DMS79 treated with DMSO at 0.1 percent for 48 hours (cell line): ENCODE results near the gene USP38.
"Not testable (repeated sequence)": the region's sequence is repeated elsewhere in the genome, so short reads cannot be mapped to it uniquely, and the experiment has no call there.

Source experiments
- DNase-seq: peaks from one replicate; lab custom pipeline; 2025; lab: John Stamatoyannopoulos, UW

The USP38 gene

DNA sequence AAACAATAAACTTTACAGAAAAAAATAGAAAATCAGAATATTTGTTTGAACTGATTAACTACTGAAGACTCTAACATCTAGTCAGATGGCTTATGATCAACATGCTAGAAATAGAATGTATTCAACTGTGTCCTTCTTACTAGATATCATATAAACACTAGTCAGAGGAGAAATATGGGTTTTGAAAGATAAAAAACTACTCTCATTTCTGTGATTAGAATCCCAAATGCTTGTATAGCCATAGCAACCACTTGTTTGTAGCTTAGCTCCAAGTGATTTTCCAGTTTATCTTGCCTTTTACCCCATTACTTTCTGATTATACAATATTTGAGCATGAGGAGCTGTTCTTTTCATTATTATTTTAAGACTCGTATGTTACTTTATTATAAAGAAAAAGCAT, 31.2 kb downstream of the USP38 start:
- DNase-seq, result no peak

DNA sequence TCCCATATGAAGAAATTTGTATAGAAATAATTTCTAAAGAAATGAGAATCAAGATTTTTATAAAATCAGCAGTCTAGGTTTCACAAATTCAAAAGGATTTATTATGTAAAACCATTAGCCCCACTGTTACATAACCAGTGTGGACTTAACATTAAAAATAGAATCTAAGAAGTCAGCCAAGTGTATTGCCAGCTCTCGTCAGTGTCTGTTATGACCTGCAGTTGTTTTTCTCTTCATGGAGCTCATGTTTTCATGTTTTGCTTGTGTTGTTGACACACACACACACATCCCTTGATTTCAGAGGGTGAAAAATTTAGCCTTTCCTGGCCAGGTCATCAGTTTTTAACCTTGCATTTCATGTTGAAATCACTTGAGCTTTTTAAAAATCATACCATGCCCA, 39.5 kb downstream of the USP38 start:
- no peak for DNase-seq

DNA sequence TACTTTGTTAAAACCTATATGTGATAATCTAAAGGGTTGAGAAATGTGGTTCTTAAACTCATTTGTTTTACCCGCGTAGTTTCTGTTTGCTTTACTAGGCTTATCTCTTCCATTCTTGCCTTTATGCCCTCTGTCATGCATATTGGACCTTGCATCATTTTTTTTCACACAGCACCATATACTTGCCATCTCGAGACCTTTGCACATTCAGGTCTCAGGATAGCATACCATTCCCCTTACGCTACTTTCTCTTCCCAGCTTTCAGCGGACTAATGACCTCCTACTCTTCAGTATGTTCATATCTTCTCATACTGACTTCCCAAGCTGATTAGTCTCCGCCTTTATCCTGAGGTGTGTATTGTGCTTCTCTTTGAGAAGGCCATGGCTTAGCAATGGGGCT, 40.5 kb downstream of the USP38 start:
- DNase-seq, result no peak

DNA sequence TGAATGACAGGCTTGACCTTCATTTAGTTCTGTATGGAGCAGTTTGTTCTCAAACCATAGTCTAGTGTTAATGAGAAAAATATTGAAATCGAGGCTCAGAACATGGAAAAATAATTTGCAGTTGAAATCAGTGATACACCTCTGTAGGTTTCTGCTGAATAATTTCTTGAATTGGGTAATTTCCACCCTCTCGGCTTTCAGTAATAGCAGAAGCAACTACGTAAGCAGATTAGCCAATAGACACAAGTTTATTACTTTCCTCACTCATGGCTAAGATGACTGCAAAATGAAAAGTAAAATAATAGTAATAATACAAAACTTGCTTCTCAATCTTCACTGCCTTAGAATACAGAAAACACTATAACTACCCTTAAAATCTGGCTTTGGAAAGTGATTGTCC, 46.0 kb downstream of the USP38 start:
- DNase-seq, result no peak

DNA sequence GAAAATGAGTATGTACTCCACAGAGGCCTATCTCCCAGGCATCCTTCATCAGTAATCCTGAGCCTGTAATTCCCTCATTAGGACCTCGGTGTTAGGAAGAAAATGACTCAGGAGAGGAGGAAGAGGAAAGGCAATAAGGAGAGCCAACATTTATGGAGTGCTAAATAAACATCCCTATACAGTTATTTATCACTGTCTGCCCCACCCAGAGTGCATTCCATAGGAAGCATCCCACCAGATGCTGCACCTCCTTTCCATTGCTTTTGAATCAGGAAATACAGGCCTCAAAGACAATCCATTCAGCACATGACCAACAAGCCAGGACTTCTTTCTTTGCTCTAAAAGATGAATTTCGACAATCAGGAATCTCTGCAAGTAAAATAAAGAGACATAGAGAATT, 47.6 kb downstream of the USP38 start:
- no peak for DNase-seq

DNA sequence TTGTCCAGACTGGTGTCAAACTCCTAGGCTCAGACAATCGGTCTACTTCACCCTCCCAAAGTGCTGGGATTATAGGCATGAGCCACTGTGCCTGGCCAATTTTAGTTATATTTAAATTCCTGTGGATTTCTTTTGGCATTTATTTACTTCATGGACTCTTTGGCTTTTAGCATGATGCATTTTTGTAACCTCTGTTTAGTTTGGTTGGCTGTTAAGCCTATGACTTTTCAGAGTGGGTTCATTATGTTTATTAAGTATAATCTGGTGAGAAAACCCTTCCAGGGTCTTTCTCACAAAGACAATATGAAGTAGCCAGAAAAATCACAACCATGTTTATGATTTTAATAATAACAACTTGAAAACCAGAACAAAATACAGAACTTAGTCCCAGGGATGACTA, 49.4 kb downstream of the USP38 start:
- DNase-seq, result no peak

DNA sequence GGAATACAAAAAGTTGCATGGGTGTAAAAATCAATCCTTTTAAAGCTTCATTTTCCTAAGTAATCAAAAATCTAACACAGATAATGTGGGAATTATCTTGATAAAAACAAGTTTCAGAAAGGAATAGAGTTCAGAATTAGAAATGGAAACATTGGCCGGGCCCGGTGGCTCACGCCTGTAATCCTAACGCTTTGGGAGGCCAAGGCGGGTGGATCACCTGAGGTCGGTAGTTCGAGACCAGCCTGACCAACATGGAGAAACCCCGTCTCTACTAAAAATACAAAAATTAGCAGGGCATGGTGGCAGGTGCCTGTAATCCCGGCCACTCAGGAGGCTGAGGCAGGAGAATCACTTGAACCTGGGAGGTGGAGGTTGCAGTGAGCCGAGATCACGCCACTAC, 52.5 kb downstream of the USP38 start:
- DNase-seq, result not testable (repeated sequence)

DNA sequence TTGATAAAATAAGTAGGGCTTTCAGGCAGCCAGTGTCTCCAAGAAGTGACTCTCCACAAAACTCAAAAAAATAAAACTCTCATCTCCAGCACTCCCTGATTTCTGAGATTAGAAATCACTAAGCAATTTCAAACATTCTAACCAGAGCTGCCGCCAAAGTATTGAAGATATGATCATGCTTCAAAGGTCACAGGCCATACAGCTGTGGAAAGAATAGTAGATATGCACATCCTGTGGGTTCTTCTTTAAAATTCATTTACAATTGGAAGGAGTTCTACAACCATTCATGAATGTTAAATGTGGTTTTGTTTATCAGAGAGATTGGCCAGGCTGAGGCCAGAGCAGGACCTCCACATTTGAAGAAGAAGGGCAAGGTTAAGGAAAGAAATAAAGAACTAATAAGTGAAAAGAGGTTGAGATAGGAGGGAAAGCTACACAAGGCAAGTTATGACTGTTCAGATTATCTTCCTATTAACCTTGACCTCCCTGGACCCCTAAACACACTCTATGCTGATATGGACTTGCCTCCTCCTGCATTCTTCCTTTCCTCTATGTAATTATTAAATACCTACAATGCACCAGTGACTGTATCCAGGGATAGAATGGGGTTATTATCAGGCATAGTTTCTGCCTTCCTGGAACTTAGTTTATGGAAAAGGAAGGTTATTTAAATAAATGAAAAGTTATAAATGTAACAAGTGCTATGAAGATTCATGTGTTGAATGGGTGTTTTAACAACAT, 56.4 kb downstream of the USP38 start:
- DNase-seq, result no peak

DNA sequence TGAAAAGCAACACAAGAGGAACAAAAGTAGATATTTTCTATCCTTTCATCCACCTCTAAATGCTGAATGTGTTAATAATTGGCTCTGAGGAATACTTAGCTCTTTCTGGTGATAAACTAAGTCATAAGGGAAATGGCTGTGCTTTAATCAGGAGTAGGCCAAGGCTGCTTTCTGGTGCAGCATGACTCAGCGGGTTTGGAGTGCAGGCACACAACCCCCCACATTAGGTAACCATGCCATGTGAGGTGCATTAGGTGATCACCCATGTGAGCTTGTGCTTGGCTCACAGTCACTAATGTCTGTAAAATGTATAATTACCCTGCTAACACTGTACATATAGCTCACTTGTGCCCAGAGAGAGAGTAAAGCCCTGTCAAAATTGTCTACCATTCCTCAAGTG, 57.2 kb downstream of the USP38 start:
- no peak for DNase-seq

DNA sequence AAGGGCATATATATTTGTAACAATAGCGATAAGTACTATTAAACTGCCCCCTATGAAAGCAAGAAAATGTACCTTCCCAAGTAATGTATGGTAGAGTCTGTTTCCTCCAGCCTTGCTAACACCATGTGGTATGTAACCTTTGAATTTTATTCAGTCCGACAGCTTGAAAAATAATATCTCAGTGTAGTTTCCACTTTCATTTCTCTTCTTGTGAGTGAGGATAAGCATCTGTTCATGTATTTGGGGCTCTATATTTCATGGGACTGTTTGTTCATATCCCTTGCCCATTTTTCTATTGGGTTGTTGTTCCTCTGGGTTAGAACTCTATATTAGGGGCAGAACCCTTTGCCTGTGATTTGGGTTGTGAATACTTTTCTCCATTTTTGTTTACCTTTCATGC, 58.3 kb downstream of the USP38 start:
- DNase-seq, result no peak

DNA sequence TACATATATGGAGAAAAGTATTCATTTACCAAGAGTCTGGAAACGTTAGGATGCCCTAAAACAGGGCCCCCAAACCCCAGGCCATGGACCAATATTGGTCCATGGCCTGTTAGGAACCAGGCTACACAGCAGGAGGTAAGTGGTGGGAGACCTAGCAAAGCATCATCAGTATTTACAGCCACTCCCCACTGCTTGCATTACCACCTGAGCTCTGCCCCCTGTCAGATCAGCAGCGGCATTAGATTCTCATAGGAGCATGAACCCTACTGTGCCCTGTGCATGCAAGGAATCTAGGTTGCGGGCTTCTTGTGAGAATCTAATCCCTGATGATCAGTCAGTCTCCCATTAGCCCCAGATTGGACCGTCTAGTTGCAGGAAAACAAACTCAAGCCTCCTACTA, 62.3 kb downstream of the USP38 start:
- DNase-seq, result no peak

DNA sequence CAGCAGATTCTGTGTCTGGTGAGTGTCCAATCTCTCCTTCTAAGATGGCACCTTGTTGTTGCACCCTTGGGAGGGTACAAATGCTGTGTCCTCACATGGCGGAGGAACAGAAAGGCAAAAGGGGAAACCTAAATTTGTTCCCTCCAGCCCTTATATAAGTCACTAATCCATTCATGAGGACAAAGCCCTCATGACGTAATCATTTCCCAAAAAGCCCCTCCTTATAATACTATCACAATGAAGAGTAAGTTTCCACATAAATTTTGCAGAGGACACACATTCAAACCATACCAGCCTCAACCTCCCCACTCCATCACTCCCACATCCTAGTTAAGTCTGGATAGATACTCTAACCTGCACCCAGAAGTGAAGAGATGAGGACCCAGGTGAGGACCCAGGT, 63.1 kb downstream of the USP38 start:
- no peak for DNase-seq

DNA sequence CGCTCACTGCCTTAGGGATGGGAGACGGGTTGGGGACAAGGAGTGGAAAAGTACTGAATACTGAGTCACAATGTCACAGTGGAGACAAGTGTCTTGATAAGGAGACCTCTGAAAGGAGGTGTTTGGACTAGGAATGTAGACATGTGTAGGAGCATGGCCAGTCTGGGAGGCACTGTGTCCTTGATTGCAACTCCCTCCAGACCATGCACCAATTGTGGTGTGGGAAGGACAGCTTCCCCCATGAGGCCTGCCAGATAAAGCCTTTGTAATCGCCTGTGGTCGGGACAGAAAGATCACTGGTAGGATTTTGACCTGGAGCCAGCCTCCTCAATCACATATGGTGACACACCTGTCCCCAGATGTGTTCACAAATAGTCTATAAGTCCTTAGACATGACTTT, 64.1 kb downstream of the USP38 start:
- DNase-seq, result no peak

DNA sequence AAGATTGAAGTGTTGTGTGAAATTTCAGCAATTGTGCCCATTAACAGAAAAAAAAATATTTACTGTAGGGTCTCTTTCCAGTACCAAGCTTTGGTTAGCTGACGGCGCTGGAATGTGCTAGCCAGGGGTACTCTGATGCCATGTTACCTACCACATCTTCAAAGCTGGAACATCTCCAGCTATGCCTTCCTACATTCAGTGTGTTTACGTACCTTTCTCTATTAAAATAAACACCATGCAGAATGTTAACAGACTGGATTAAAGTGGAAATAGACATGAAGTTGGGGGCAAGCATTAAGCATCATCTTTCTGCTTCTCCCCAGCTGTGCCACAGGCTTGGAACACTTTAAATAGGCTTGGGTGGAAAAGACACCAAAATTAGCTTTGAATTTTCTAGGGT, 65.9 kb downstream of the USP38 start:
- DNase-seq, result no peak

DNA sequence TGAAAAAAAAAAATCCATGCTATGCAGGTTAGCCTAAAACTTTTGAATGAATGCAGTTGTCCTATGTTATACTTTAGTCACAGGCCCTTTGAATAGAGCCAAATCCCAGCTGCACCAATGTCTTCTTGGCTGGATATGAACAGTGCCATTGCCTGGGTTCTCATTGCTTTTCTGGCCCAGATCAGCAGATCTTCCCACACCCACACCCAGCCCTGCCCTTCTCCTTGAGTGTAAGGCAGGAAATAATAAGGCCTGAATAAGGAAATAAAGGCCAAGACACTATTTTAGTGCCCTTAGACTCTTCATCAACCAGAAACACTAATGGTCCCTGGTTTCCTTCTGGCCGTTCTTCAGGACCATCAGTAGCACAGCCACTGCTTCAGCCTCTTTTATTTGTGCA, 66.6 kb downstream of the USP38 start:
- DNase-seq, result no peak

DNA sequence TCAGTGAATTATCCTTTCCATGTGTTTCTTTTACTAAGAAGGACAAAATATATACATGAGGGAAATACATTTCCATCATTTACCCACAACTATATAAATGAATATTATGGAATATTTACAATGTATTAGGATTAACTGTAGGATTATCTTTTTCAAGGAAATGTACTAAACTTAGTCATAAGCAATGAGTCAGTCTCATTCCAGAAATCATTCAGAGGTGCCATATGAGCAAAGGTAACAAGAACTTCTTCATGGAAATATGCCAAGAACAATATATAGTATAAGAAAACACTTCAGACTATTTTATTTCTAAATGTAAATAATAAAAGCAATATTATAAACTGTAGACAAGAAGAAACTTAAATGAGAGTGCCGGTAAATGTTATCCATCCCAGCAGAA, 67.1 kb downstream of the USP38 start:
- DNase-seq, result no peak

DNA sequence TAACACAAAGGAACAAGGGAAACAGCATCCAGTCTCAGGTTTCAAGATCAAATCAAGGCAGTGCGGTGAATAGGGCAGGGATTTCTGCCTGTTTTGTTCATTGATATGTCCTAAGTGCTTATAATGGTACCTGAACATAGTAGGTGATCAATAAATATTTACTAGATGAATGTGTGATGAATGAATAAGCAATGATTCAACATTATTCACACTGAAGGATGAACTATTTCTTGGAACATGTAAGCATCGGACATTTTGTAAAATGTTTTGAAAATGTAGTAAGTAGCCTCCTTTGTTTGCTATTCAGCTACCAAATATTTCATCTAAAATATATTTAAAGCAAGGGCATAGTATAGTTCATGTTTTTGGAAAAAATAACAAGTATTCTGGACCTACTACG, 67.8 kb downstream of the USP38 start:
- DNase-seq, result no peak

DNA sequence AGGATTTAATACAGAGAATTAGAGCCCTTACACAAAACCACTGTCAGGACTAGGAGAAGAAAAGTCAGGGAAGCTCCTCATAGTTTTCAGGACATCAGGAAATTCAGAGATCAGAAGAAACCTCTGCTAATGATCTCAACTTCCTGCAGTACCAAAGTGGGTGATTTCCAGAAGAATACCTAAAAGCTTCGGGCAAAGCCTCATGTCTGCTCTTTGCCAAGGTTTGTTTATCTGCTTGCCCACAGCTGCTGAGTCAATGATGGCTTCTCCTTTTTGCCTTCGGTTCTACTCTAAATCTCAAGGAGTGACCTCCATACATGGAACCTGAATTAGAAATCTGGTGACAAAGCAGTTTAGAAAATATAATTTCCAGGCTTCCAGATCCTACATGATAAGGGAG, 68.4 kb downstream of the USP38 start:
- no peak for DNase-seq

DNA sequence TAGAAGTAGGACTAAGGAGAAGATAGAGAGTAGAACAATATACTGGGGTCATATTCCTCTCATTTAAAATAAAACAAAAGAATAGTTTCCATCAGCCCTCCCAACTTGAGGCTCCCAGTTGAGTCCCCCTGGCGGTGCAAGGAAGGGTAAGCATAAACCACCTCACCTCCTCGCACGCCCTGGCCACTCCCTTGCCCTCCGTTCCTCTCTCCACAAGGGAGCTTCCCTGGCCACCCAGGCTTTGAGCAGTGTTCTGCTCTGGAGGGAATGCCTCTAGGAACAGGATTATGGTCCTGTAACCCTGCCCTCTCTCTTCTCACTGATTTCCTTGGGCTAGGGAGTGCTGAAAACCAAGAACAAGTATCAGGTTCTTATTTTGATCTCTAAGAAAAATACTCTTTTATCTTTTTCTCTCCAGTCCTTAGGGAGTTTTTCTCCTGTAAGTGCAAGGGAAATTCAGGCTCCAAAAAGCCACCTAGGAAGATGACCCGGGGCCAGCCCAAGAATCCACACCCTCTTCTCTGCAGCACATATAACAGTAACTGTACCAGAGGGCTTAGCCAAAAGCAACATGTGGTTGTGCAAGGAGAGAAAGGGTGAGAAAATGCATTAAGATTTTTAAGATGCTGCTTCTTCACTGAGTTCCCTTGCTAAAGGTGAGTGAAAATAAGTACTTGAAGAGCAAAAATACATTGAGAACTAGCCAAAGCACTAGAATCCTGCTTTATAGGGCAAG, 69.9 kb downstream of the USP38 start:
- DNase-seq, result no peak

DNA sequence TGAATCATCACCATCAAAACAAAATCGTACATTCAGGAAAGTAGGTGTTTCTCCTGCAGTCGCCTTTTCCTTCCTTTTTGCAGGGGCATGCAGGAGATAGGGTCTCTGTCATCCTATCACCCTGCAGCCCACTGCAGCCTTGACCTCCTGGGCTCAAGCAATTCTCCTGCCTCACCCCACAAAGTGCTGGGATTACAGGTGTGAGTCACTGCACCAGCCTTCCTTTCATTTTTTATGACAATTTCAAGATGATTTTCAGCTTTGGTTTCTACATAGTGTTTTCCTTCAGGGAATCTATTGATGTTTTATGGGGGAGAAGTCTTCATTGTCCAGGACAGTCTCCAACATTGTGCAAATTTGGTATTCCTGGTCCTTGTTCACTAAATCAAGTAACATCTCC, 71.7 kb downstream of the USP38 start:
- DNase-seq, result no peak

DNA sequence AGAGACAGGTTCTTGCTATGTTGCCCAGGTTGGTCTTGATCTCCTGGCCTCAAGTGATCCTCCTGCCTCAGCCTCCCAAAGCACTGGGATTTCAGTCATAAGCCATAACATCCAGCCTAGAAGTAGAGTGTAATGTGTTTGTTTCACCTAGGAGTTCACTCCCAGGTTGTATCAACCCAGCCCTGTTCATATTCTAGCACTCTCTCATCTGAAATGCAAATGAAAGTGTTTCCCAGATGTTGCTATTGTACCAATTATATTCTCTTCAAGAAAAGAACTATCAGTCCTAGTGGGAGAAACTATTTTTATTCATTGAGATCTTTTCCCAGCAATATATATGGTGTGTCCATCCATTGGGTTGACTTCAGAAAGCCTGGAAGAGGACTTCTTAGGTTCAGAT, 72.6 kb downstream of the USP38 start:
- DNase-seq, result no peak

DNA sequence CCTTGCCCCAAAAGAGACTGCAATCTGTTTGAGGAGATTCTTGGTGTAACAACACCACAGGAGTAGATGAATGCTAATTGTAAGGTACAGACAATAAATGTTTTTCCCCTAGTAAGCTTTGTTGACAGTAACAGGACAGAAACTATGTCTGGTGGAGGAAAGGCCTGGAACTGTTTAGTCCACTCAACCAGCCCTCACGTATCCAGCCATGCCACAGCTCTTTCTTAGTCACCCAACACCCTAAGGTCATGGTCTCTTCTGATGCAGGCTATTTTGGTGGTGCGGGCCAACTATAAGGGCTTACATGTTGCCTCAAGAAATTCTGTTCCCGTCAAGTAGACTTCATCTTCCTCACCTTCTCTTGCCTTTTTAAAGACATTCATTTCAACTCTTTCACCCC, 76.0 kb downstream of the USP38 start:
- no peak for DNase-seq

DNA sequence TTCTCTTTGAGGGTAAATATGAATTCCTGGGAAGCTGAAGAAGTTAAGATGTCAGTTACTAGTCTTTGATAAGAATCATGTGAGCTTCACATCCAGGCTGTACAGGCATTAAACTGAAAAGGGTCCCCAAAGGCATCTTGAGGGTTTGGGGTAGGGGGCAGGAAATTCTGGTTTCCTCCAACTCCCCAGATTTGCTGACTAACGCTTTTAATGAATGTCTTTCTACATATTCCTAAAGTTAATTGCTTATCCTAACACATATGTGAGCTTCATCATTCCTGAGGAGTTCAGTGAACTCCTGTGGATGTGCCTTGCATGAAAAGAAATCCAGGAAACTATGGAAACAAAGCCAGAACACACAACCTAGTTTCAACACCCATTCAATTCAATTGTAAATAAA, 78.1 kb downstream of the USP38 start:
- no peak for DNase-seq

DNA sequence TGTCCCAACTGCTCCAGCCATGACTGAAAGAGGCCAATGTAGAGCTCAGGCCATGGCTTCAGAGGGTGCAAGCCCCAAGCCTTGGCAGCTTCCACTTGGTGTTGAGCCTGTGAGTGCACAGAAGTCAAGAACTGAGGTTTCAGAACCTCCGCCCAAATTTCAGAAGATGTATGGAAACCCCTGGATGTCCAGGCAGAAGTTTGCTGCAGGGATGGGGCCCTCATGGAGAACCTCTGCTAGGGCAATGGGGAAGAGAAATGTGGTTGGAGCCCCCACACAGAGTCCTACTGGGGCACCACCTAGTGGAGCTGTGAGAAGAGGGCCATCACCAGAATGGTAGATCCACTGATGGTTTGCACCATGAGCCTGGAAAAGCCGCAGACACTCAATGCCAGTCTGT, 83.0 kb downstream of the USP38 start:
- DNase-seq, result not testable (repeated sequence)
